Upper lobe of left lung (tissue), 4 donors: ENCODE data around the gene KIAA1614.

Experiments used
- POLR2A ChIP-seq, 4 donors: fragments of 450-650 bp; IDR thresholded peaks; one replicate each; pipeline ENCODE4 v1.5.1; 2016 to 2017; ENCODE audit warnings: antibody characterized with exemption in 4 of 4, mild to moderate bottlenecking in 2 of 4
- POLR2AphosphoS5 ChIP-seq, 2 donors: sonication (generic); formaldehyde crosslinking; IDR thresholded peaks; one replicate each; pipeline ENCODE4 v1.5.1; 2017; ENCODE audit warnings: antibody characterized with exemption in 2 of 2
- TF ChIP-seq, protein P1 (sequence below), 6 experiments: fragments of 450-650 bp in 4 of 6; fragments of 200-600 bp in 2 of 6; sonication (generic) in 2 of 6; IDR thresholded peaks; one replicate each; pipeline ENCODE4 v1.5.1; 2016 to 2019; ENCODE audit warnings: antibody characterized with exemption in 6 of 6

DNA sequence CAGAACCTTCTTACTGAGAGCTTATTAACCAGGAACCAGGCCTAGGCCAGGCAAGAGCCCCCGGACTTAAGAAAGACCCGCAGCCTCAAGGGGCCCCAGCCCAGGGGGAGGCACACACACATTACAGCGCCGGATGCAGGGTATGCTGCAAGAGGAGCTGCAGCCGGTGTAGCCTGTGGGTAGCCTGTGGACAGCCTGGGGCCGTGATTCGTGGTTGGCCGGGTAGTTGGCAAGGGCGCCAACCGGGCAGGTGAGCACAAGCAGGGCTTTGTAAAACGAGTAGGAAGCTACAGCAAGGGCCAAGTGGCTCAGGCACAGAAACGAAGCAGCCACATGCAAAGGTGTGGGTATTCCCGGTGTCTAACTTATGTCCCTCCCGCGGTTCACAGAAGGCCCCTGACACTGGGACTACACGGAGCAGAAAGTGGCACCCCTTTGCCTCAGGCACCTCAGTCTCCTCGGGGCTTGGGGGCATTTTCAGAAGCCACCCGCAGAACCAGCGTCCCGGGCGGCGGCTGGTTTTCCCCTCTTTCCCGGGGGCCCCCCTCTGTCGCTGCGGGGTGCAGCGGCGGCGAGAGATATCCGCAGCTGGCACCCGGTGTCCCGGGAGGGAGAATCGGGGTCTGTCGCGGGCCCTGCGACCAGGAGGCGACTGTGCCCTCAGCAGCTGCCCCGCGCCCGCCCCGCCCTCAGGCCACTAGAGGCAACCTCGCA is 40.8 kb downstream of the KIAA1614 start:
- TF ChIP-seq, protein P1, sequence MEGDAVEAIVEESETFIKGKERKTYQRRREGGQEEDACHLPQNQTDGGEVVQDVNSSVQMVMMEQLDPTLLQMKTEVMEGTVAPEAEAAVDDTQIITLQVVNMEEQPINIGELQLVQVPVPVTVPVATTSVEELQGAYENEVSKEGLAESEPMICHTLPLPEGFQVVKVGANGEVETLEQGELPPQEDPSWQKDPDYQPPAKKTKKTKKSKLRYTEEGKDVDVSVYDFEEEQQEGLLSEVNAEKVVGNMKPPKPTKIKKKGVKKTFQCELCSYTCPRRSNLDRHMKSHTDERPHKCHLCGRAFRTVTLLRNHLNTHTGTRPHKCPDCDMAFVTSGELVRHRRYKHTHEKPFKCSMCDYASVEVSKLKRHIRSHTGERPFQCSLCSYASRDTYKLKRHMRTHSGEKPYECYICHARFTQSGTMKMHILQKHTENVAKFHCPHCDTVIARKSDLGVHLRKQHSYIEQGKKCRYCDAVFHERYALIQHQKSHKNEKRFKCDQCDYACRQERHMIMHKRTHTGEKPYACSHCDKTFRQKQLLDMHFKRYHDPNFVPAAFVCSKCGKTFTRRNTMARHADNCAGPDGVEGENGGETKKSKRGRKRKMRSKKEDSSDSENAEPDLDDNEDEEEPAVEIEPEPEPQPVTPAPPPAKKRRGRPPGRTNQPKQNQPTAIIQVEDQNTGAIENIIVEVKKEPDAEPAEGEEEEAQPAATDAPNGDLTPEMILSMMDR (IDR thresholded peaks at IDR 0.05) = no peak
- TF ChIP-seq POLR2A (IDR thresholded peaks at IDR 0.05) = no peak
- no peak for TF ChIP-seq POLR2AphosphoS5 (IDR thresholded peaks at IDR 0.05)
